HEK293 (cell line): Measurements from ENCODE around the gene MSS51.

Experiments used
- CTCF ChIP-seq: fragments of 450-650 bp; formaldehyde crosslinking; IDR thresholded peaks from 2 replicates; pipeline ENCODE4 v1.5.1; 2016; ENCODE audit warnings: missing biosample characterization, missing genetic modification characterization
- MZF1 ChIP-seq: fragments of 450-650 bp; formaldehyde crosslinking; IDR thresholded peaks from 2 replicates; pipeline ENCODE4 v1.5.1; 2017; ENCODE audit warnings: missing biosample characterization, missing genetic modification characterization, borderline replicate concordance
- SP7 ChIP-seq: fragments of 450-650 bp; formaldehyde crosslinking; IDR thresholded peaks from 2 replicates; pipeline ENCODE4 v1.5.1; 2016; ENCODE audit warnings: missing biosample characterization, missing genetic modification characterization
- ZNF114 ChIP-seq: fragments of 450-650 bp; formaldehyde crosslinking; IDR thresholded peaks from 2 replicates; pipeline ENCODE4 v1.5.0; 2017; ENCODE audit warnings: missing biosample characterization, missing genetic modification characterization
- ZNF184 ChIP-seq: fragments of 450-650 bp; IDR thresholded peaks from 2 replicates; pipeline ENCODE4 v1.5.1; 2018; ENCODE audit warnings: missing biosample characterization, mild to moderate bottlenecking, missing genetic modification characterization
- ZNF311 ChIP-seq: fragments of 450-650 bp; formaldehyde crosslinking; IDR thresholded peaks from 2 replicates; pipeline ENCODE4 v1.5.1; 2017; ENCODE audit warnings: missing biosample characterization, missing genetic modification characterization, borderline replicate concordance
- ZNF704 ChIP-seq: fragments of 450-650 bp; formaldehyde crosslinking; IDR thresholded peaks from 2 replicates; pipeline ENCODE4 v1.5.1; 2016; ENCODE audit warnings: missing biosample characterization, missing genetic modification characterization
- ZNF777 ChIP-seq: fragments of 450-650 bp; formaldehyde crosslinking; IDR thresholded peaks from 2 replicates; pipeline ENCODE4 v1.5.1; 2017; ENCODE audit warnings: missing biosample characterization, missing genetic modification characterization, borderline replicate concordance
- ZNF785 ChIP-seq: fragments of 450-650 bp; formaldehyde crosslinking; IDR thresholded peaks from 2 replicates; pipeline ENCODE4 v1.5.1; 2016; ENCODE audit warnings: missing biosample characterization, missing genetic modification characterization
- TF ChIP-seq, protein P1 (sequence below): fragments of 450-650 bp; formaldehyde crosslinking; IDR thresholded peaks from 2 replicates; pipeline ENCODE4 v1.5.1; 2016; ENCODE audit warnings: missing biosample characterization, missing genetic modification characterization
- TF ChIP-seq, protein P2 (sequence below): fragments of 450-650 bp; formaldehyde crosslinking; IDR thresholded peaks from 2 replicates; pipeline ENCODE4 v1.5.1; 2016; ENCODE audit warnings: missing biosample characterization, missing genetic modification characterization, low read depth
- TF ChIP-seq, protein P3 (sequence below): fragments of 450-650 bp; formaldehyde crosslinking; IDR thresholded peaks from 2 replicates; pipeline ENCODE4 v1.5.1; 2016; ENCODE audit warnings: missing biosample characterization, missing genetic modification characterization

DNA sequence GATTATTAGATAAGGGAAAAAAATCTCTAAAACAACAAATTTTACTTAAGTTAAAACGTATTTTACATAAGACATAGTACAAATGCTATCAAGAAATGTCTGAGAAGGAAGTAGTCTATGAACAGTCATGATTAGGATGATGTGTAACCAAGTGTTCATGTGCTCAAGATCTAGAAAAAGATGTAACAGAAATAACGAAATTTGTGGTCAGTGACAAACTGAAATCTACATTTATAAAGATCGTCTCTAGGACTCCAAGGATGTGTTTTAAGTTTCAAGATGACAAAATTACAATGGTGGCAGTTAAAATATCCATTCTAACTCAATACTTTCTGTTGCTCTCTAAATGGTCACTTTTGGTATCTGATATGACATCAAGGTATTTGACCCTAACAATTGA, 45.3 kb upstream of the MSS51 start:
- TF ChIP-seq CTCF (tag by site-specific recombination) (no peak), ZNF311 (tag by site-specific recombination) (no peak), ZNF777 (tag by site-specific recombination) (no peak), ZNF704 (no peak), MZF1 (tag by site-specific recombination) (no peak), ZNF785 (tag by site-specific recombination) (no peak), SP7 (no peak), ZNF114 (tag by site-specific recombination) (no peak), ZNF184 (tag by site-specific recombination) (no peak)
- TF ChIP-seq, protein P1, sequence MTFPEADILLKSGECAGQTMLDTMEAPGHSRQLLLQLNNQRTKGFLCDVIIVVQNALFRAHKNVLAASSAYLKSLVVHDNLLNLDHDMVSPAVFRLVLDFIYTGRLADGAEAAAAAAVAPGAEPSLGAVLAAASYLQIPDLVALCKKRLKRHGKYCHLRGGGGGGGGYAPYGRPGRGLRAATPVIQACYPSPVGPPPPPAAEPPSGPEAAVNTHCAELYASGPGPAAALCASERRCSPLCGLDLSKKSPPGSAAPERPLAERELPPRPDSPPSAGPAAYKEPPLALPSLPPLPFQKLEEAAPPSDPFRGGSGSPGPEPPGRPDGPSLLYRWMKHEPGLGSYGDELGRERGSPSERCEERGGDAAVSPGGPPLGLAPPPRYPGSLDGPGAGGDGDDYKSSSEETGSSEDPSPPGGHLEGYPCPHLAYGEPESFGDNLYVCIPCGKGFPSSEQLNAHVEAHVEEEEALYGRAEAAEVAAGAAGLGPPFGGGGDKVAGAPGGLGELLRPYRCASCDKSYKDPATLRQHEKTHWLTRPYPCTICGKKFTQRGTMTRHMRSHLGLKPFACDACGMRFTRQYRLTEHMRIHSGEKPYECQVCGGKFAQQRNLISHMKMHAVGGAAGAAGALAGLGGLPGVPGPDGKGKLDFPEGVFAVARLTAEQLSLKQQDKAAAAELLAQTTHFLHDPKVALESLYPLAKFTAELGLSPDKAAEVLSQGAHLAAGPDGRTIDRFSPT: no peak
- TF ChIP-seq, protein P2, sequence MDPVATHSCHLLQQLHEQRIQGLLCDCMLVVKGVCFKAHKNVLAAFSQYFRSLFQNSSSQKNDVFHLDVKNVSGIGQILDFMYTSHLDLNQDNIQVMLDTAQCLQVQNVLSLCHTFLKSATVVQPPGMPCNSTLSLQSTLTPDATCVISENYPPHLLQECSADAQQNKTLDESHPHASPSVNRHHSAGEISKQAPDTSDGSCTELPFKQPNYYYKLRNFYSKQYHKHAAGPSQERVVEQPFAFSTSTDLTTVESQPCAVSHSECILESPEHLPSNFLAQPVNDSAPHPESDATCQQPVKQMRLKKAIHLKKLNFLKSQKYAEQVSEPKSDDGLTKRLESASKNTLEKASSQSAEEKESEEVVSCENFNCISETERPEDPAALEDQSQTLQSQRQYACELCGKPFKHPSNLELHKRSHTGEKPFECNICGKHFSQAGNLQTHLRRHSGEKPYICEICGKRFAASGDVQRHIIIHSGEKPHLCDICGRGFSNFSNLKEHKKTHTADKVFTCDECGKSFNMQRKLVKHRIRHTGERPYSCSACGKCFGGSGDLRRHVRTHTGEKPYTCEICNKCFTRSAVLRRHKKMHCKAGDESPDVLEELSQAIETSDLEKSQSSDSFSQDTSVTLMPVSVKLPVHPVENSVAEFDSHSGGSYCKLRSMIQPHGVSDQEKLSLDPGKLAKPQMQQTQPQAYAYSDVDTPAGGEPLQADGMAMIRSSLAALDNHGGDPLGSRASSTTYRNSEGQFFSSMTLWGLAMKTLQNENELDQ (tag by site-specific recombination): no peak
- TF ChIP-seq, protein P3, sequence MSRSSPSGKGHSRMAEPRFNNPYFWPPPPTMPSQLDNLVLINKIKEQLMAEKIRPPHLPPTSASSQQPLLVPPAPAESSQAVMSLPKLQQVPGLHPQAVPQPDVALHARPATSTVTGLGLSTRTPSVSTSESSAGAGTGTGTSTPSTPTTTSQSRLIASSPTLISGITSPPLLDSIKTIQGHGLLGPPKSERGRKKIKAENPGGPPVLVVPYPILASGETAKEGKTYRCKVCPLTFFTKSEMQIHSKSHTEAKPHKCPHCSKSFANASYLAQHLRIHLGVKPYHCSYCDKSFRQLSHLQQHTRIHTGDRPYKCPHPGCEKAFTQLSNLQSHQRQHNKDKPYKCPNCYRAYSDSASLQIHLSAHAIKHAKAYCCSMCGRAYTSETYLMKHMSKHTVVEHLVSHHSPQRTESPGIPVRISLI (tag by site-specific recombination): no peak
